ENCODE data around the gene PLAGL2. TPM values are rescaled to one million over a fixed set of nuclear protein-coding genes. Genes with fewer than 3 reads are reported as not detected.
"Not testable (repeated sequence)": the region's sequence is repeated elsewhere in the genome, so short reads cannot be mapped to it uniquely, and the experiment has no call there.

PLAGL2 gene
- total RNA-seq, 2 experiments from 2014 or later: 27.9 to 28.9 TPM

DNA sequence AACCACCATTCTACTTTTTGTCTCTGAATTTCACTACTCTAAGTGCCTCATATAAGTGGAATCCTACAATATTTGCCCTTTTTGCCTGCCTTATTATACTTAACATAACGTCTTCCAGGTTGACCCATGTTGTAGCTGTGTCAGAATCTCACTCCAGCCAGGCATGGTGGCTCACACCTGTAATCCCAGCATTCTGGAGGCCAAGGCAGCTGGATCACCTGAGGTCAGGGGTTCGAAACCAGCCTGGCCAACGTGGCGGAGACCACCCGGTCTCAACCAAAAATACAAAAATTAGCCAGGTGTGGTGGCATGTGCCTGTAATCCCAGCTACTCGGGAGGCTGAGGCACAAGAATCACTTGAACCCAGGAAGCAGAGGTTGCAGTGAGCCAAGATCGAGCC lies 29.8 kb downstream of the PLAGL2 start:
- H3K27ac Mint-ChIP-seq; CTCF ChIA-PET; POLR2A ChIA-PET; H3K27me3 Mint-ChIP-seq; H3K4me1 Mint-ChIP-seq; H3K36me3 Mint-ChIP-seq (ENCODE audit: low read depth); DNase-seq; H3K4me3 Mint-ChIP-seq; H3K9me3 Mint-ChIP-seq: not testable (repeated sequence)

DNA sequence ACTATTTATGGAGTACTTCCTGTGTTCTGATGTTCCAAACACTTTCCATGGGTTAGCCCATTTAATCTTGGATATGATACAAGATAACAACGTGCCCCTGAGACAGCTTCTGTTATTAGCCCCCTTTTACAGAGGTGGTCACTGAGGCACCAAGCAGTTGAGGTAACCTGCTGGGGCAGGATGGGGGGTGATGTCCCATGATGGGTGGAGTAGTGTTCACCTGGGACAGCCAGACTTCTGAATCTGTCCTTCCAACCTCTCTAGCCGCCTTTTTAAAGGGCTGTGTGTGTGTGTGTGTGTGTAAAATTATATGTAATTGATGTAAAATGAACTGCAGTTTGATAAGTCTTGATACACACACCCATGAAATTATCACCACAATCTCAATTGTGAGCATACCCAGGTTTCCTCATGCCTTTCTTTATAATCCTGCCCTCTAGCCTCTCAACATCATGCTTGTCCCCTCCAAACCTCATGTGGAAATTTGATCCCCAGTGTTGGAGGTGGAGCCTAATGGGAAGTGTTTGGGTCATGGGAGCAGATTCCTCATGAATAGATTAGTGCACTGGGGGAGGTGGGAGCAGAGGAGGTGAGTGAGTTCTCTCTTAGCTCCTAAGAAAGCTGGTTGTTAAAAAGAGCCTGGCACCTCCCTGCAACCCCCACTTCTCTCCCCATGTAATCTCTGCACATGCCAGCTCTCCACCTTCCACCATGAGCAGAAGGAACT lies 39.2 kb downstream of the PLAGL2 start:
- POLR2A ChIA-PET: no interaction called here
- CTCF ChIA-PET: no interaction called here

DNA sequence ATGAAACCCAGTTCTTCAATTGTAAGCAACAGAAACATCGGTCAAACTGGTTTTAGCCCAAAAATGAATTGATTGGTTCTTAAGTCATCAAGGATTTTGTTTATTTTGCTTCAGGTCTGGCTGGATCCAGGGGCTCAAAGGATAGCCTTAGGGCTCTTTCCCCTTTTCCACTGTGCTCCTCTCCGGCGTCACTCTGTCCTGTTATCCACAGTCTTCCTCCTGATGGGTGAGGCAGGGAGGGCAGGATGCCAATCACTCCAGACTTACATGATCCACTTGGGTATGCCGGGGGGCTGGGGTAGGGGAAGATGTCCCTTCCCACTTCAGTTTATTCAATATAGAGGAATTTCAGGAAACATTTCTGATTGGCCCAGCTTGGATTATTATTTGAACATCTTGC lies 40.0 kb downstream of the PLAGL2 start:
- peaks cover 2% of the 10 kb centered on the region for H3K4me1 Mint-ChIP-seq
- CTCF ChIA-PET: no interaction called here
- no peaks in the 10 kb centered on the region for H3K9me3 Mint-ChIP-seq
- no peak overlapping the region for H3K4me3 Mint-ChIP-seq
- DNase-seq: no peak
- no peaks in the 10 kb centered on the region for H3K27me3 Mint-ChIP-seq
- H3K36me3 Mint-ChIP-seq (ENCODE audit: low read depth): peaks cover 29% of the 10 kb centered on the region
- no peak overlapping the region for H3K27ac Mint-ChIP-seq
- POLR2A ChIA-PET: no interaction called here

More for the DNA sequence above, 39.2 kb downstream of the PLAGL2 start:
- H3K36me3 Mint-ChIP-seq (ENCODE audit: low read depth): peaks cover 27% of the 10 kb centered on the region
- DNase-seq: no peak
- H3K27me3 Mint-ChIP-seq: no peaks in the 10 kb centered on the region
- H3K27ac Mint-ChIP-seq: no peak overlapping the region
- H3K4me1 Mint-ChIP-seq: peaks cover 2% of the 10 kb centered on the region
- H3K9me3 Mint-ChIP-seq: no peaks in the 10 kb centered on the region
- no peak overlapping the region for H3K4me3 Mint-ChIP-seq

DNA sequence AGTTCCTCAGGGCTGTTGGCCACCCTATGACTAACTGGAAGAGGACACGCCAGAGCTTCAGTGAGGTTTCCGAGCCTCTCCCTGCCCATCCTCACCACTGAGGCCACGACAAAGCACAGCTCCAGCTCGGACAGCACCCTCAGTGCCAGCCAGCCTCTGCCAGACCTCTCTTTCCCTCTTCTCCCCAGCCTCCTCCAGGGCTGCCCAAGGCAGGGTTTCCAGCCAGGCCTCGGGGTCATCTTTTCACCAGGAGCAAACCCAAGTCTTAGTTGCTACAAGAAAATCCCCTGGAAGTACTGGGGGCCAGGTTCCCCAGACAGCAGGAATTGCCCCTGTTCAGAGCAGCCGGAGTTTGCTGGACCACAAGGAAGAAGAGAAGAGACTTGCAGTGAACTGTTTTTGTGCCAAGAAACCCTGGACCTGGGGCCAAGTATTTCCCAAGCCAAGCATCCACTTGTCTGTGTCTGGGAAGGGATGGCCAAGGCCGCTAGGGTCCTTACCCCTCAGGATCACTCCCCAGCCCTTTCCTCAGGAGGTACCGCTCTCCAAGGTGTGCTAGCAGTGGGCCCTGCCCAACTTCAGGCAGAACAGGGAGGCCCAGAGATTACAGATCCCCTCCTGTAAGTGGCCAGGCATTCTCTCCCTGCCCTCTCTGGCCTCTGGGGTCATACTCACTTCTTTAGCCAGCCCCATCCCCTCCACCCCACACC lies 41.6 kb downstream of the PLAGL2 start:
- ChIA-PET POLR2A (no interaction called here), CTCF (no interaction called here)
- Mint-ChIP-seq H3K27me3 (no peaks in the 10 kb centered on the region), H3K27ac (no peak overlapping the region), H3K4me3 (no peak overlapping the region), H3K9me3 (no peaks in the 10 kb centered on the region), H3K4me1 (peaks cover 2% of the 10 kb centered on the region), H3K36me3 (ENCODE audit: low read depth) (peaks cover 44% of the 10 kb centered on the region)
- no peak for DNase-seq

DNA sequence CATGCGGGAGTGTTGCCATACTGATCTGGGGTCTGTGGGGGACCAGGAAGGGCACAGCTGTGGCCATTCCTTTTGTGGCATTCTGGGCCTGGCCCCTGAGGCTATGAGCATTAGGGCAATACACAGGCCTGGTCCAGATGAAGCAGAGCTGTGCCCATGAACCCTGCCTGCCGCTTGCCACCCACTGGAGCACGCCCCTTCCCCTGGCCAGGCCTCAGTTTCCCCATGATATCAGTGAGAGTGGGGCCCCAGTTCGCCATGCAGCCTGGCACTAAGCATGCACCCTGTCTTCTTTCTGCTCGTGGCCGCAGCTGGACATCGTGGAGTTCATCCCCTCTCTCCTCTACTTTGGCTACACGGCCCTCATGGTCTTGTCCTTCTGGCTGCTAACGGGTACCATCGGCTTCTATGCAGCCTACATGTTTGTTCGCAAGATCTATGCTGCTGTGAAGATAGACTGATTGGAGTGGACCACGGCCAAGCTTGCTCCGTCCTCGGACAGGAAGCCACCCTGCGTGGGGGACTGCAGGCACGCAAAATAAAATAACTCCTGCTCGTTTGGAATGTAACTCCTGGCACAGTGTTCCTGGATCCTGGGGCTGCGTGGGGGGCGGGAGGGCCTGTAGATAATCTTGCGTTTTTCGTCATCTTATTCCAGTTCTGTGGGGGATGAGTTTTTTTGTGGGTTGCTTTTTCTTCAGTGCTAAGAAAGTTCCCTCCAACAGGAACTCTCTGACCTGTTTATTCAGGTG lies 42.4 kb downstream of the PLAGL2 start:
- no peaks in the 10 kb centered on the region for H3K27me3 Mint-ChIP-seq
- H3K4me3 Mint-ChIP-seq: no peak overlapping the region
- POLR2A ChIA-PET: no interaction called here
- H3K9me3 Mint-ChIP-seq: no peaks in the 10 kb centered on the region
- no peak for DNase-seq
- CTCF ChIA-PET: no interaction called here
- peaks cover 50% of the 10 kb centered on the region for H3K36me3 Mint-ChIP-seq (ENCODE audit: low read depth)
- peaks cover 2% of the 10 kb centered on the region for H3K4me1 Mint-ChIP-seq
- no peak overlapping the region for H3K27ac Mint-ChIP-seq

DNA sequence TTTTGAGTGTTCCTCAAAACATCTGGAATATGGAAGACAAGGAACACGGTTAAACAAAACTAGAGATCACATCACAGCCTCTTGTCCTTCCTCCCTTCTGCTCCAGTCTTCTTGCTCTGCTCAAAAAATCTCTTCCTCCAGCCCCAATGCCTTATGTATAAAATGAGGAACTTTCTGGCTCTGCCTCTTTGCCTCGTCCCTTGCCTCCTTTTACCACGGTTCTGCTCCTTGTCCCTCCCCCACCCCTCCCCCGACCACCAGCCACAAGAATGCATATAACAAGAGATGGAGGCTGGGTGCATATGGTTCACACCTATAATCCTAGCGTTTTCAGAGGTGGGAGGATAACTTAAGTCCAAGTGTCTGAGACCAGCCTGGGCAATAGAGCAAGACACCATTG lies 43.6 kb downstream of the PLAGL2 start:
- H3K4me1 Mint-ChIP-seq: peaks cover 2% of the 10 kb centered on the region
- no peak overlapping the region for H3K4me3 Mint-ChIP-seq

DNA sequence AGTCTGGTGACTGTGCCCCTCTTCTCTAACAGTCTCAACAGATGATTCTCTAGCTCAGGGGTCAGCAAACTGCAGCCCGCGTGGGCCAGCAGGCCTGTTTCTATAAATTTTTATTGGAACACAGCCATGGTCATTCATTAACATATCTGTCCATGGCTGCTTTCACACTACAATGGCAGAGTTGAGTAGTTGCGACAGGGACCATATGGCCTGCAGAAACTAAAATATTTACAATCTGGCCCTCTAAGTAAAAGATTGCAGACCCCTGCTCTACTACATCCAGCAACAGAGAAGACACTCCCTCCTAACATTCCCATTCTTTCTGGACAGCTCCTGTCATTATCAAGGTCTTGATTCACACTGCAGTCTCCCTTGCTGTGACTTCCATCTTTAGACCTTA lies 45.2 kb downstream of the PLAGL2 start:
- DNase-seq: no peak
- ChIA-PET POLR2A (no interaction called here), CTCF (no interaction called here)
- Mint-ChIP-seq H3K9me3 (no peaks in the 10 kb centered on the region), H3K36me3 (ENCODE audit: low read depth) (peaks cover 66% of the 10 kb centered on the region), H3K4me1 (peaks cover 1% of the 10 kb centered on the region), H3K4me3 (no peak overlapping the region), H3K27me3 (no peaks in the 10 kb centered on the region), H3K27ac (no peak overlapping the region)

More for the DNA sequence above, 43.6 kb downstream of the PLAGL2 start:
- no peaks in the 10 kb centered on the region for H3K27me3 Mint-ChIP-seq
- no peak for DNase-seq
- H3K36me3 Mint-ChIP-seq (ENCODE audit: low read depth): peaks cover 58% of the 10 kb centered on the region
- H3K27ac Mint-ChIP-seq: no peak overlapping the region
- ChIA-PET CTCF (no interaction called here), POLR2A (no interaction called here)
- H3K9me3 Mint-ChIP-seq: no peaks in the 10 kb centered on the region

DNA sequence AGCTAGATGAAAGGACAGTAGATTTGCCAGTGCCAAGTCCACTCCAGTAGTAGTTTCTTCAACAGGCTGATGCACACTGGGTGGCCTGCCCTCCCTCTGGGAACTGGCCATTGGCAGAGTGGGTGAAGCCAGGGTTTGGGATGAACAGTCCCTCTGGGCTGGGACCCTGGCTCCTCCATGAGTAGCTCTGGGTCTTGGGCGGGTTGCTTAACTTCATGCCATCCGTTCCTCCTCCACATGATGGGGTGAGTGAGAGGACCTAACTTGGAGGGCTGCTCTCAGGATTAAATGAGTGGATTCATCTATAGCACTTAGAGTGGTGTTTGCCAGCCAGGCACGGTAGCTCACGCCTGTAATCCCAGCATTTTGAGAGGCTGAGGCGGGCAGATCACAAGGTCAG lies 47.2 kb downstream of the PLAGL2 start:
- Mint-ChIP-seq H3K4me3 (no peak overlapping the region), H3K27ac (no peak overlapping the region), H3K27me3 (no peaks in the 10 kb centered on the region), H3K4me1 (no peaks in the 10 kb centered on the region), H3K36me3 (ENCODE audit: low read depth) (peaks cover 55% of the 10 kb centered on the region), H3K9me3 (no peaks in the 10 kb centered on the region)
- POLR2A ChIA-PET: no interaction called here
- no peak for DNase-seq
- CTCF ChIA-PET: interaction anchor here (0.7 kb wide), 1 partner anchor 208 kb away, joined by 3 read pairs; the partner anchor contains the start of gene PDRG1

DNA sequence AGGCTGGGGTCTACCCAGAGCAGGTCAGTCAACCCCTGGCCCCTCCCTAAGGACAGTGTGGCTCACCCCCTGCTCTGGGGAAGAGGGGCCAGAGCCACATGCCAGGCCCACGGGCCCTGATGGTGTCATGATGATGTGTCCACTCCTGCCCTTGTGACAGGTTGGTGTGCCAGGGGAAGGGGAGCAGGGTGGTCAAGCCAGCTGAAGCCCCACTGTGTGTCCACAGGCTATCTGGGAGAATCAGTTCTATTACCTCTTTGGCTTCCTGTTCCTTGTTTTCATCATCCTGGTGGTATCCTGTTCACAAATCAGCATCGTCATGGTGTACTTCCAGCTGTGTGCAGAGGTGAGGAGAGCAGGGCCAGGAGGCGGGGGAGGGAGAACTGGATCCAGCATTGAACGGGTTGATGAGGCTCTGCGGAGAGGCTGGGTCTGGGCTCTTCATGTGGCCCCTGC lies 47.7 kb downstream of the PLAGL2 start:
- Mint-ChIP-seq H3K27ac (no peak overlapping the region), H3K9me3 (no peaks in the 10 kb centered on the region), H3K36me3 (ENCODE audit: low read depth) (peaks cover 55% of the 10 kb centered on the region), H3K4me3 (no peak overlapping the region), H3K4me1 (no peaks in the 10 kb centered on the region), H3K27me3 (no peaks in the 10 kb centered on the region)
- CTCF ChIA-PET: interaction anchor here (0.7 kb wide), 1 partner anchor 208 kb away, joined by 3 read pairs; the partner anchor contains the start of gene PDRG1
- POLR2A ChIA-PET: interaction anchor here (1.0 kb wide), 1 partner anchor 40 kb away, joined by 3 read pairs; no protein-coding TSS in a partner anchor
- DNase-seq: no peak

DNA sequence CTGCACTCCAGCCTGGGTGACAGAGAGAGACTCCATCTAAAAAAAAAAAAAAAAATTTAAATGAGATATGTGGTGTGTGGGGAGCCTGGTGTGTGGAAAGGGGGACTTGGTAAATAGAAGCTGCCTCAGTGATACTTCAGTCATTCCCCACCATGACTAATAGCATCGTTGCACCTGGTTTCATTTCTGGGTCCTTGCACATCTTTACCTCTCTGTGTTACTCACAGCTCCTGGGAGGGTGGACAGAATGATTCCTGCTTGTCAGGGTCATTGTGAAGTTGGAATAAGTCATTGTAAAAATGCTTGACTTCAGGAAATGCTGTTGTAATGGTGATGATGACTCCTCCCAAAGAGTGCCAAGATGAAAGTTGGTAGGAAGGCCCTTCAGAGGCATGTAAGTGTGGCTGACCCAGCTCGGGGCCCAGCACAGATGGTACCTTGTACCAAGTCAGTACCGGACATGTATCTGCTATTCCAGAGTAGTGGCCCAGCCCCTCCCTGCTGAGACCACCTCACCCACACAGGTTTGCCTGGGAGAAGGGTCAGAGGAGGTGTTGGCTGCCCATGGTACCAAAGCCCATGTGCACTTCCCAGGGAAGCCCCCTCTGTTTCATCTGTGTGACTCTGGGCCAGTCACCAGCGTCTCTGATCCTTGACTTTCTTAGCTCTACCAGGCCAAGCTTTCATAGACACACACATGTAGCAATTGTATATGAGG lies 48.4 kb downstream of the PLAGL2 start:
- Mint-ChIP-seq H3K27me3 (no peaks in the 10 kb centered on the region), H3K4me3 (no peak overlapping the region), H3K27ac (no peak overlapping the region), H3K36me3 (ENCODE audit: low read depth) (peaks cover 54% of the 10 kb centered on the region), H3K9me3 (no peaks in the 10 kb centered on the region), H3K4me1 (peaks cover 2% of the 10 kb centered on the region)
- ChIA-PET CTCF (no interaction called here), POLR2A (interaction anchor here (1.0 kb wide), 1 partner anchor 40 kb away, joined by 3 read pairs; no protein-coding TSS in a partner anchor)
- DNase-seq: no peak

DNA sequence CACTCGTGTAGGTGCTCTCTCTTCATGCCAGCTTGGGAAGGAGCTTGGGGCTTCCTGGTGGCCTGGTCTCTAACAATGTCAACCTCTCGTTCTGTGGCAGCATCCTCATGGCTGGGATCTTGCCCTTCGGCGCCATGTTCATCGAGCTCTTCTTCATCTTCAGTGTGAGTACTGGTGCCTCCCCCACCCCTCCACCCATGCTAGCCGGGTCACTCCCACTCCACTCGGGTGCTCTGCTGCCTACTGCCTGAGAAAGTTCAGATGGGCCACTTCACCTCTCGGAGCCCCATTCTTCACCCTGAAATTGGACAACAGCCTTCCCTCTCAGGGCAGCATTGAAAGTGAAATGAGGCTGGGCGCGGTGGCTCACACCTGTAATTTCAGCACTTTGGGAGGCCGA lies 49.2 kb downstream of the PLAGL2 start:
- peaks cover 57% of the 10 kb centered on the region for H3K36me3 Mint-ChIP-seq (ENCODE audit: low read depth)

DNA sequence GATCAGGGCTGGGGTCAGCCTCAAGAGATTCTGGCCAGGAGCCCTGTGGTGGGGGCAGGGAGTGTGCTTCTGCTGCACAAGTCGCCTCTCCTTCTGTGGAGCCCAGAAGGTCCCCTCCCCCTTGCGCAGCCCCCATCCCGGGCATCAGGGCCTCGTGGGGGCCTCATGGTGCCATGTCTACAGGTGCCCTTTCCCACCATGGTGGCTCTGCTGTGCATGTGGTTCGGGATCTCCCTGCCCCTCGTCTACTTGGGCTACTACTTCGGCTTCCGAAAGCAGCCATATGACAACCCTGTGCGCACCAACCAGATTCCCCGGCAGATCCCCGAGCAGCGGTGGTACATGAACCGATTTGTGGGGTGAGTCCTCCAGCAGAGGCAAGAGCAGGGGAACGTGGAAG lies 49.9 kb downstream of the PLAGL2 start:
- Mint-ChIP-seq H3K27me3 (no peaks in the 10 kb centered on the region), H3K27ac (no peak overlapping the region), H3K36me3 (ENCODE audit: low read depth) (peaks cover 58% of the 10 kb centered on the region), H3K4me1 (peaks cover 2% of the 10 kb centered on the region), H3K4me3 (no peak overlapping the region), H3K9me3 (no peaks in the 10 kb centered on the region)
- ChIA-PET POLR2A (no interaction called here), CTCF (no interaction called here)
- no peak for DNase-seq

More for the DNA sequence above, 49.2 kb downstream of the PLAGL2 start:
- no peak overlapping the region for H3K27ac Mint-ChIP-seq
- no peak for DNase-seq
- no peaks in the 10 kb centered on the region for H3K27me3 Mint-ChIP-seq
- no peak overlapping the region for H3K4me3 Mint-ChIP-seq
- no peaks in the 10 kb centered on the region for H3K9me3 Mint-ChIP-seq
- peaks cover 2% of the 10 kb centered on the region for H3K4me1 Mint-ChIP-seq
- ChIA-PET POLR2A (no interaction called here), CTCF (no interaction called here)
